HG02678 (cell line): ENCODE measurements around the gene TRIM17.

ENCODE experiments used
- ATAC-seq: cut with Tn5 transposase; IDR thresholded peaks from one replicate; pipeline ENCODE4 v1.9.1; 2021; ENCODE audit warnings: mild to moderate bottlenecking, moderate library complexity; ENCODE audit not compliant: unreplicated experiment

The TRIM17 gene

GRCh38 chr1:228360533-228361313 lies 55.9 kb downstream of the TRIM17 start:
- no peak for ATAC-seq

- no peak for ATAC-seq
Observed at GRCh38 chr1:228359613-228360532, 56.8 kb downstream of the TRIM17 start.

- no peak for ATAC-seq
Observed at GRCh38 chr1:228358764-228359612, 57.7 kb downstream of the TRIM17 start.

GRCh38 chr1:228358039-228358763 lies 58.5 kb downstream of the TRIM17 start:
- ATAC-seq = no peak
